Gastroesophageal sphincter (tissue), 4 donors: ENCODE measurements around the gene POMP. TPM values are rescaled to one million over a fixed set of nuclear protein-coding genes. Genes with fewer than 3 reads are reported as not detected.

Source experiments
- ATAC-seq: fragments of 150-250 bp; one replicate; pipeline ENCODE4 v1.9.1; 2016; ENCODE audit warnings: mild to moderate bottlenecking, moderate library complexity
- H3K27ac ChIP-seq, 4 donors: fragments of 200-600 bp; sonication (generic) in 3 of 4; 1 replicate in 3 of 4; 2 replicates in 1 of 4; pipeline ENCODE4 v1.5.1; 2016 to 2019
- H3K27me3 ChIP-seq: fragments of 200-600 bp; sonication (generic); one replicate; pipeline ENCODE4 v1.5.1; 2019
- H3K36me3 ChIP-seq, 2 donors: fragments of 200-600 bp; sonication (generic); one replicate each; pipeline ENCODE4 v1.5.1; 2019; ENCODE audit warnings: control low read depth in 1 of 2
- H3K4me1 ChIP-seq, 3 donors: fragments of 200-600 bp; sonication (generic); 1 replicate in 2 of 3; 2 replicates in 1 of 3; pipeline ENCODE4 v1.5.1; 2016 to 2019; ENCODE audit warnings: control low read depth in 2 of 3
- H3K4me3 ChIP-seq, 2 donors: fragments of 200-600 bp; sonication (generic); one replicate each; pipeline ENCODE4 v1.5.1; 2019; ENCODE audit warnings: mild to moderate bottlenecking in 1 of 2, moderate library complexity in 1 of 2
- H3K9me3 ChIP-seq, 3 donors: fragments of 200-600 bp; sonication (generic); one replicate each; pipeline ENCODE4 v1.5.1; 2017 to 2019; ENCODE audit warnings: control low read depth in 2 of 3
- EP300 ChIP-seq: sonication (generic); formaldehyde crosslinking; IDR thresholded peaks from one replicate; pipeline ENCODE4 v1.6.1; 2017; ENCODE audit warnings: antibody characterized with exemption, mild to moderate bottlenecking
- POLR2A ChIP-seq, 2 donors: fragments of 450-650 bp; IDR thresholded peaks; one replicate each; pipeline ENCODE4 v1.6.1; 2017; ENCODE audit warnings: antibody characterized with exemption in 2 of 2, mild to moderate bottlenecking in 2 of 2, moderate library complexity in 1 of 2
- POLR2AphosphoS5 ChIP-seq: sonication (generic); formaldehyde crosslinking; IDR thresholded peaks from one replicate; pipeline ENCODE4 v1.6.1; 2017; ENCODE audit warnings: antibody characterized with exemption
- WGBS, 2 donors: methylation state at CpG; one replicate each; pipeline ENCODE4 v1.1.5; 2018; ENCODE audit warnings: low coverage in 1 of 2; 5-methylcytosine and 5-hydroxymethylcytosine counted together
- total RNA-seq, 4 donors: library from RNA; depleted of rRNA; stranded (reverse); fragments of >200 nt; gene quantifications; one replicate each; pipeline ENCODE4 v1.1.0, GENCODE V29; 2016
- TF ChIP-seq, protein P1 (sequence below), 4 experiments: fragments of 200-600 bp in 2 of 4; fragments of 450-650 bp in 2 of 4; sonication (generic) in 1 of 4; IDR thresholded peaks; one replicate each; pipeline ENCODE4 v1.5.1; 2017 to 2019; ENCODE audit warnings: antibody characterized with exemption in 4 of 4, mild to moderate bottlenecking in 2 of 4, moderate library complexity in 2 of 4

POMP gene
- total RNA-seq, 4 donors from 2014 or later, result 47.6 to 71.6 (median 60.1) TPM

DNA sequence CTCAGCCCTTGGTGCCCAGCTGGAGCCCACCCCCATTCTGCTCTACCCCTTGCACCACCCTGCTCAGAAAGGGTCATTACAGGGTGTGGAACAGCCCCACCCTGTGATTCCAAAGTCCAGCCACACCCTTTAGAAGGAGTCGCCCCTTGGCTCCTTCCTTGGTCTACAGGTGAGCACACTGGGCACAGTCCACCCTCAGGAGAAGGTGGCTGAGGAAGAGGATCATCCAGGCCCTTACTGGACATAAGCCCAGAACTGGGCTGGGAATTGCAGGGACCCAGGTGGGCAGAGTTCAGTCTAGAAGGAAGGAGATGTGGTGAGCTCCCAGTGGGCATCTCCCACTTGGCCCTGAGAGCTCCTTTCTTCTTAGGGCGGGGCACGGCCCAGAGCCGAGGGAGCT lies 51.2 kb downstream of the POMP start:
- Histone ChIP-seq H3K27ac (no peak overlapping the region), H3K27me3 (no peaks in the 10 kb centered on the region), H3K9me3 (no peaks in the 10 kb centered on the region), H3K36me3 (peaks cover 0 to 23% of the 10 kb centered on the region in 2 donors), H3K4me3 (no peak overlapping the region), H3K4me1 (no peaks in the 10 kb centered on the region)
- no CpG with 5 or more reads among the region's 4 CpGs for WGBS, 2 donors
- no peak for ATAC-seq
- TF ChIP-seq POLR2AphosphoS5 (no peak), EP300 (no peak), POLR2A (IDR thresholded peaks at IDR 0.05) (no peak)
- TF ChIP-seq, protein P1, sequence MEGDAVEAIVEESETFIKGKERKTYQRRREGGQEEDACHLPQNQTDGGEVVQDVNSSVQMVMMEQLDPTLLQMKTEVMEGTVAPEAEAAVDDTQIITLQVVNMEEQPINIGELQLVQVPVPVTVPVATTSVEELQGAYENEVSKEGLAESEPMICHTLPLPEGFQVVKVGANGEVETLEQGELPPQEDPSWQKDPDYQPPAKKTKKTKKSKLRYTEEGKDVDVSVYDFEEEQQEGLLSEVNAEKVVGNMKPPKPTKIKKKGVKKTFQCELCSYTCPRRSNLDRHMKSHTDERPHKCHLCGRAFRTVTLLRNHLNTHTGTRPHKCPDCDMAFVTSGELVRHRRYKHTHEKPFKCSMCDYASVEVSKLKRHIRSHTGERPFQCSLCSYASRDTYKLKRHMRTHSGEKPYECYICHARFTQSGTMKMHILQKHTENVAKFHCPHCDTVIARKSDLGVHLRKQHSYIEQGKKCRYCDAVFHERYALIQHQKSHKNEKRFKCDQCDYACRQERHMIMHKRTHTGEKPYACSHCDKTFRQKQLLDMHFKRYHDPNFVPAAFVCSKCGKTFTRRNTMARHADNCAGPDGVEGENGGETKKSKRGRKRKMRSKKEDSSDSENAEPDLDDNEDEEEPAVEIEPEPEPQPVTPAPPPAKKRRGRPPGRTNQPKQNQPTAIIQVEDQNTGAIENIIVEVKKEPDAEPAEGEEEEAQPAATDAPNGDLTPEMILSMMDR (IDR thresholded peaks at IDR 0.05), result no peak

DNA sequence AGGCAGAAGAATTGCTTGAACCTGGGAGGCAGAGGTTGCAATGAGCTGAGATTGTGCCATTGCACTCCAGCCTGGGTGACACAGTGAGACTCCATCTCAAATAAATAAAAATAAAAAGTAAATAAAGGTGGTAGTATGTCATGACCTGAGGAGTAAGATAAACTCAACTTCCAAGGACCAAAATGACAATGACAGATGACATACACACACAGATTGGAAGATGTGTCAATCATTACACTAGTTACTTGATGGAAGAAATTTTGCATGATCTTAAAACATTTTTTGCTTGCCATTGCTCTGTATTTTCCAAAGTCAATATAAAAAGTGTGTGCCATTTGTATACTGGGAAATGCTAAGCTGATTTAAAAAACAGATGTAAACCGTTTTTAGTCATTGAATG lies 55.7 kb downstream of the POMP start:
- TF ChIP-seq EP300, result no peak
- no peak for TF ChIP-seq POLR2AphosphoS5
- TF ChIP-seq, protein P1 (IDR thresholded peaks at IDR 0.05), result no peak
- TF ChIP-seq POLR2A (IDR thresholded peaks at IDR 0.05), result no peak
- Histone ChIP-seq H3K4me1 (peaks cover 0 to 28% (median 6%) of the 10 kb centered on the region in 3 donors), H3K4me3 (no peak overlapping the region), H3K27me3 (no peaks in the 10 kb centered on the region), H3K9me3 (no peaks in the 10 kb centered on the region), H3K36me3 (peaks cover 0 to 11% of the 10 kb centered on the region in 2 donors), H3K27ac (no peak overlapping the region)
- ATAC-seq, result no peak
- WGBS, 2 donors, result 86 to 93% methylated on average over 1 of the region's 1 CpG

DNA sequence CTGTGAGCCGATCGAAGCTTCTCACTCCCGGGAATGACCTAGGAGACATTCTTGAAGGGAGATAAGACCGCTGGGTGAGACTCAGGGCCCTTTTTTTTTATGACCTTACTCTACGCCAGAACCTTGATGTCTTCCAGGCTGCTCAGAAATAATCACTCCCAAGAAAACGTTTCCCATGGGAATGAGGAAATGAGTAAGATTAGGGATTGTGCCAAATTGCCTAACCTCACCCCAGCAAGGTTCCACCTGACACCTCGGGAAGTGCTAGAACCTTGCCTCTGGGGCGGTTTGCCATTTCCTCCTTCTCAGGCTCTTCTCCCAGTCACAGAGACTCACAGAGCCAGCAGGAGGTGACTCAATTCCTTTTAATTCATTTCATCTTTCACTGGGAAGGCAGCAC lies 57.6 kb downstream of the POMP start:
- H3K9me3 ChIP-seq, result no peaks in the 10 kb centered on the region
- H3K4me3 ChIP-seq, result no peak overlapping the region
- TF ChIP-seq, protein P1 (IDR thresholded peaks at IDR 0.05), result no peak
- TF ChIP-seq POLR2AphosphoS5 (no peak), POLR2A (IDR thresholded peaks at IDR 0.05) (no peak), EP300 (no peak)
- no peak for ATAC-seq
- peak overlapping the region in 2 of 4 donors; percentile 18 to 96 for H3K27ac ChIP-seq
- 28 to 41% methylated on average over 8 of the region's 8 CpGs for WGBS, 2 donors
- H3K4me1 ChIP-seq, result peaks cover 0 to 28% (median 6%) of the 10 kb centered on the region in 3 donors
- no peaks in the 10 kb centered on the region for H3K27me3 ChIP-seq
- H3K36me3 ChIP-seq, result no peaks in the 10 kb centered on the region

DNA sequence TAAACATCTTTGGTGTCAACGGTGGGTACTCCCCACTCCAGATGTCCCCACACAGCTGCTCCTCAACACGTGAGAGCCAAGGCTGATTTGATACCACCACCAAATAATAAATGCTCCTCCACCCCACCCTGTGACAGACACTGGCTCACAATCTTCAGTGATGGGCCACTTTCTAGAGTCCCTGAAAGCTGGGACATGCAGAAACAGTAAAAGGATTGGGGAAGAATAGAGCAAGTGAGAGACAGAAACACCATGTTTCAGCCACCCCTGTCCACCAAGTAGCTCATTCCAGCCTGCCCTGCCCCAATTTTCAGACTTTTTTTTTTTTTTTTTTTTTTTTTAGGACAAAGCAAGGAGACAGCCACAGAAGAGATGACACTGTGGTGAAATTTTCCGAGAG lies 58.2 kb downstream of the POMP start:
- no peaks in the 10 kb centered on the region for H3K9me3 ChIP-seq
- WGBS, 2 donors, result 78 to 87% methylated on average over 3 of the region's 3 CpGs
- no peak overlapping the region for H3K4me3 ChIP-seq
- no peaks in the 10 kb centered on the region for H3K27me3 ChIP-seq
- H3K4me1 ChIP-seq, result peaks cover 0 to 28% (median 6%) of the 10 kb centered on the region in 3 donors
- peak overlapping the region in 2 of 4 donors; percentile 39 to 96 for H3K27ac ChIP-seq
- H3K36me3 ChIP-seq, result no peaks in the 10 kb centered on the region
- TF ChIP-seq POLR2A (IDR thresholded peaks at IDR 0.05), result no peak
- no peak for TF ChIP-seq EP300
- no peak for TF ChIP-seq POLR2AphosphoS5
- TF ChIP-seq, protein P1 (IDR thresholded peaks at IDR 0.05), result no peak
- ATAC-seq, result no peak

DNA sequence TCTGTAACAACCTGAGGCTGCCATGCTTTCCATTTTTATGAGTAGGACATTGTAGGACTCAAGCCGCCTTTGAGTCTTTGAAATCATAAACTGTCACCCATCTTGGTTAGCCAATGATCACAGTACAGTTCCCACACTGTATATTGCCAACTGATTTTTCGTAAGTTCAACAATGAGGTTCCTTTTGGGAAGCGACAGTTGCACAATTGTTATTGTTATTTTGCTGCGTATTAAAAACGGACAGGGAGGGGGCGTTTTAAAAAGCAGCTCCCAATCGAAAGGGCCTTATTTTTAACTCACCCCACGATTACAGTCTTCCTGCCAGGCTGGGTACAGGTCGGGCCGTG lies 59.2 kb downstream of the POMP start:
- H3K4me1 ChIP-seq, result peaks cover 0 to 28% (median 6%) of the 10 kb centered on the region in 3 donors
- H3K27me3 ChIP-seq, result no peaks in the 10 kb centered on the region
- TF ChIP-seq, protein P1 (IDR thresholded peaks at IDR 0.05), result no peak
- TF ChIP-seq POLR2AphosphoS5, result peak; percentile 56
- H3K9me3 ChIP-seq, result no peaks in the 10 kb centered on the region
- peak overlapping the region; percentile 66 to 81 for H3K4me3 ChIP-seq
- WGBS, 2 donors, result 6 to 14% methylated on average over 3 to 4 of the region's 10 CpGs
- peak overlapping the region; percentile 90 to 97 (median 96) for H3K27ac ChIP-seq
- ATAC-seq, result peak; percentile 6
- H3K36me3 ChIP-seq, result no peaks in the 10 kb centered on the region
